Liver (tissue), 9 donors: ENCODE results near the gene BTBD6. TPM values are rescaled to one million over a fixed set of nuclear protein-coding genes. Genes with fewer than 3 reads are reported as not detected.

Experiments used
- DNase-seq: peaks from one replicate; pipeline ENCODE4 v3.0.0-alpha.2; 2017; ENCODE audit warnings: low spot score
- H3K27ac ChIP-seq, 2 donors: one replicate each; pipeline ENCODE4 v1.7.0; 2013; ENCODE audit warnings: inconsistent platforms in 2 of 2, low read length in 2 of 2, control low read depth in 1 of 2, low read depth in 1 of 2, mild to moderate bottlenecking in 1 of 2
- H3K27me3 ChIP-seq, 4 donors: one replicate each; pipeline versions ENCODE4 v1.6.1 to v1.7.0; 2013; ENCODE audit warnings: low read length in 3 of 4, inconsistent platforms in 1 of 4, mild to moderate bottlenecking in 1 of 4, moderate library complexity in 1 of 4; ENCODE audit not compliant: control insufficient read depth in 4 of 4, insufficient read depth in 4 of 4
- H3K36me3 ChIP-seq, 4 donors: one replicate each; pipeline versions ENCODE4 v1.6.1 to v1.7.0; 2013; ENCODE audit warnings: low read length in 3 of 4, mild to moderate bottlenecking in 3 of 4, low read depth in 1 of 4, moderate library complexity in 1 of 4; ENCODE audit not compliant: control insufficient read depth in 4 of 4, insufficient read depth in 3 of 4
- H3K4me1 ChIP-seq, 4 donors: one replicate each; pipeline versions ENCODE4 v1.6.1 to v1.7.0; 2013; ENCODE audit warnings: low read length in 3 of 4, mild to moderate bottlenecking in 3 of 4, moderate library complexity in 1 of 4; ENCODE audit not compliant: control insufficient read depth in 4 of 4, insufficient read depth in 4 of 4
- H3K4me3 ChIP-seq, 3 donors: one replicate each; pipeline versions ENCODE4 v1.6.1 to v1.7.0; 2013; ENCODE audit warnings: low read length in 3 of 3, control low read depth in 1 of 3, low read depth in 1 of 3, mild to moderate bottlenecking in 1 of 3
- H3K9ac ChIP-seq, 2 donors: one replicate each; pipeline ENCODE4 v1.7.0; 2013; ENCODE audit warnings: low read length in 2 of 2, mild to moderate bottlenecking in 2 of 2, moderate library complexity in 2 of 2, control low read depth in 1 of 2, low read depth in 1 of 2
- H3K9me3 ChIP-seq, 4 donors: one replicate each; pipeline versions ENCODE4 v1.6.1 to v1.7.0; 2013; ENCODE audit warnings: low read length in 3 of 4; ENCODE audit not compliant: control insufficient read depth in 4 of 4
- EGR1 ChIP-seq, 2 donors: IDR thresholded peaks; 2 replicates each; pipeline ENCODE4 v1.6.1; 2016 to 2018; ENCODE audit warnings: antibody characterized with exemption in 2 of 2, low read depth in 2 of 2
- FOXA1 ChIP-seq: IDR thresholded peaks from 2 replicates; pipeline ENCODE4 v1.6.1; 2016; ENCODE audit warnings: antibody characterized with exemption
- FOXA2 ChIP-seq: IDR thresholded peaks from 2 replicates; pipeline ENCODE4 v1.6.1; 2016; ENCODE audit warnings: antibody characterized with exemption
- GABPA ChIP-seq, 2 donors: IDR thresholded peaks in 1 of 2; conservative IDR thresholded peaks in 1 of 2; 2 replicates each; pipeline ENCODE4 v1.6.1; 2016; ENCODE audit warnings: antibody characterized with exemption in 2 of 2, mild to moderate bottlenecking in 1 of 2, moderate library complexity in 1 of 2
- HNF4A ChIP-seq, 2 donors: conservative IDR thresholded peaks; 2 replicates each; pipeline ENCODE4 v1.6.1; 2016; ENCODE audit warnings: antibody characterized with exemption in 2 of 2, mild to moderate bottlenecking in 2 of 2
- JUND ChIP-seq, 2 donors: IDR thresholded peaks; 2 replicates each; pipeline ENCODE4 v1.6.1; 2016; ENCODE audit warnings: antibody characterized with exemption in 2 of 2
- NR2F2 ChIP-seq: IDR thresholded peaks from 2 replicates; pipeline ENCODE4 v1.6.1; 2016; ENCODE audit warnings: antibody characterized with exemption
- RAD21 ChIP-seq, 2 donors: IDR thresholded peaks; 2 replicates each; pipeline ENCODE4 v1.6.1; 2016; ENCODE audit warnings: antibody characterized with exemption in 2 of 2, mild to moderate bottlenecking in 2 of 2
- RXRA ChIP-seq, 2 donors: IDR thresholded peaks; 2 replicates each; pipeline ENCODE4 v1.6.1; 2017 to 2018; ENCODE audit warnings: antibody characterized with exemption in 2 of 2, mild to moderate bottlenecking in 1 of 2
- SP1 ChIP-seq: IDR thresholded peaks from 2 replicates; pipeline ENCODE4 v1.6.1; 2018; ENCODE audit warnings: antibody characterized with exemption, mild to moderate bottlenecking
- TAF1 ChIP-seq: conservative IDR thresholded peaks from 2 replicates; pipeline ENCODE4 v1.6.1; 2016; ENCODE audit warnings: antibody characterized with exemption, mild to moderate bottlenecking
- YY1 ChIP-seq: IDR thresholded peaks from 2 replicates; pipeline ENCODE4 v1.6.1; 2016; ENCODE audit warnings: antibody characterized with exemption, mild to moderate bottlenecking
- WGBS: extraction: QIAGEN DNeasy Blood & Tissue Kit; methylation state at CpG from one replicate; pipeline ENCODE4 v1.1.7; 2013; 5-methylcytosine and 5-hydroxymethylcytosine counted together
- polyA plus RNA-seq, 2 donors: library from polyadenylated mRNA; stranded (reverse) in 1 of 2; unstranded in 1 of 2; fragments of 200-250 nt in 1 of 2; fragments of >200 nt in 1 of 2; fragmentation: Nextera tagmentation in 1 of 2; extraction: Ambion mirVana in 1 of 2; gene quantifications; one replicate each; pipeline versions ENCODE4 v1.2.1 to v1.2.3, GENCODE V29; 2013 to 2015
- total RNA-seq, 2 donors: library from RNA; depleted of rRNA; stranded (reverse); fragments of >200 nt; gene quantifications; one replicate each; pipeline ENCODE4 v1.2.3, GENCODE V29; 2014
- TF ChIP-seq, protein P1 (sequence below): fragments of 150-350 bp; IDR thresholded peaks from 2 replicates; pipeline ENCODE4 v1.5.1; 2017; ENCODE audit warnings: improper control_type of control experiment, low read depth, low read length; ENCODE audit not compliant: missing input control
- TF ChIP-seq, protein P2 (sequence below): IDR thresholded peaks from 2 replicates; pipeline ENCODE4 v1.6.1; 2016; ENCODE audit warnings: antibody characterized with exemption
- TF ChIP-seq, protein P3 (sequence below): IDR thresholded peaks from 2 replicates; pipeline ENCODE4 v1.6.1; 2016; ENCODE audit warnings: antibody characterized with exemption, mild to moderate bottlenecking
- TF ChIP-seq, protein P4 (sequence below): IDR thresholded peaks from 2 replicates; pipeline ENCODE4 v1.6.1; 2016; ENCODE audit warnings: antibody characterized with exemption
- TF ChIP-seq, protein P5 (sequence below): IDR thresholded peaks from 2 replicates; pipeline ENCODE4 v1.6.1; 2016; ENCODE audit warnings: antibody characterized with exemption
- donor health status: healthy.
- donor health status: healthy.
- donor health status: healthy.
- donor health status: healthy.
- donor health status: healthy.

BTBD6 gene
- total and polyA plus RNA-seq, 4 donors: 5.8 to 18.1 (median 16.7) TPM

DNA sequence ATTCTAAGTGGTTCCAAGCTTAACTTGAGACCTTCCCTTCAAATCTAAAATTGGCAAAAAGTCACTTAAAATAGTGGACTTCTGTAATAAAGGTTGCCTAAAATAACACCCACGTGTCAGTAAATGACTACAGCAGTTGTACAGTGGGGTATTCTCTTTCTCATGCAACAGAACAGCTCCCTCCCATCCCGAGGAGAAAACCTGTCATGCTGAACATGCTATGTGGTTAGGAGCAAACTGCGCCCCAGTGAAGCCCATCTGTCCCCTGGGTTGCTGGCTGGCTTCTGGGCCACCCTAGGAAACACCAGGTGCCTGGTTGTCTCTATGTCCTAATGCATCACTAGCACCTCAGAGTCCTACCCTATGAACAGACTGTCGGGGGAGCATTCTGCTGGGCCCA is 2.7 kb downstream of the BTBD6 start (continued):
- TF ChIP-seq, protein P1, sequence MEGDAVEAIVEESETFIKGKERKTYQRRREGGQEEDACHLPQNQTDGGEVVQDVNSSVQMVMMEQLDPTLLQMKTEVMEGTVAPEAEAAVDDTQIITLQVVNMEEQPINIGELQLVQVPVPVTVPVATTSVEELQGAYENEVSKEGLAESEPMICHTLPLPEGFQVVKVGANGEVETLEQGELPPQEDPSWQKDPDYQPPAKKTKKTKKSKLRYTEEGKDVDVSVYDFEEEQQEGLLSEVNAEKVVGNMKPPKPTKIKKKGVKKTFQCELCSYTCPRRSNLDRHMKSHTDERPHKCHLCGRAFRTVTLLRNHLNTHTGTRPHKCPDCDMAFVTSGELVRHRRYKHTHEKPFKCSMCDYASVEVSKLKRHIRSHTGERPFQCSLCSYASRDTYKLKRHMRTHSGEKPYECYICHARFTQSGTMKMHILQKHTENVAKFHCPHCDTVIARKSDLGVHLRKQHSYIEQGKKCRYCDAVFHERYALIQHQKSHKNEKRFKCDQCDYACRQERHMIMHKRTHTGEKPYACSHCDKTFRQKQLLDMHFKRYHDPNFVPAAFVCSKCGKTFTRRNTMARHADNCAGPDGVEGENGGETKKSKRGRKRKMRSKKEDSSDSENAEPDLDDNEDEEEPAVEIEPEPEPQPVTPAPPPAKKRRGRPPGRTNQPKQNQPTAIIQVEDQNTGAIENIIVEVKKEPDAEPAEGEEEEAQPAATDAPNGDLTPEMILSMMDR: no peak
- TF ChIP-seq JUND (IDR thresholded peaks at IDR 0.05) (no peak), RAD21 (IDR thresholded peaks at IDR 0.05) (no peak), FOXA1 (no peak)

DNA sequence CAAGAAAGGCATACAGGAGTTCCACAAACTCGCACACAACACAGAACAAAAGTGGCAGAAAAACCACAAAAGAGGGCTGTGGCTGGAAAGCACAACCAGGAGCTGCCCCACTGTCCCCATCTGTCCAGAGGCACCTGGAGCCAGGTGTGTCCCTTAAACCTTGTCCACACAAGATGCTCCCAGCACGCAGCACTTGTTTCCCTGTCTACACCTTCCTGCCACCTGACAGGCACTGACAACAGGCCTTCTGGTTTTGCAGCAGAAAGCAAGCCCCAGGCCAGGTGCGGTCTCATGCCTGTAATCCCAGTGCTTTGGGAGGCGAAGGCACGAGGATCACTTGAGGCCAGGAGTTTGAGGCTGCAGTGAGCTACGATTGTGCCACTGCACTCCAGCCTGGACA is 3.6 kb downstream of the BTBD6 start:
- Histone ChIP-seq H3K4me1 (peaks cover 5 to 8% (median 7%) of the 10 kb centered on the region in 4 donors), H3K27me3 (no peaks in the 10 kb centered on the region), H3K9ac (no peak overlapping the region), H3K9me3 (no peaks in the 10 kb centered on the region), H3K36me3 (peaks cover 0 to 19% (median 6%) of the 10 kb centered on the region in 4 donors), H3K27ac (no peak overlapping the region), H3K4me3 (no peak overlapping the region)
- DNase-seq: no peak
- WGBS: 94% methylated on average over 6 of the region's 6 CpGs
- TF ChIP-seq JUND (IDR thresholded peaks at IDR 0.05) (no peak), GABPA (IDR thresholded peaks at IDR 0.05 in 1 of 2, conservative IDR thresholded peaks at IDR 0.05 in 1 of 2) (no peak), YY1 (no peak), EGR1 (IDR thresholded peaks at IDR 0.05; ENCODE audit: low read depth in 2 of 2) (no peak), TAF1 (no peak), FOXA2 (no peak), HNF4A (conservative IDR thresholded peaks at IDR 0.05) (no peak)
- TF ChIP-seq, protein P2, sequence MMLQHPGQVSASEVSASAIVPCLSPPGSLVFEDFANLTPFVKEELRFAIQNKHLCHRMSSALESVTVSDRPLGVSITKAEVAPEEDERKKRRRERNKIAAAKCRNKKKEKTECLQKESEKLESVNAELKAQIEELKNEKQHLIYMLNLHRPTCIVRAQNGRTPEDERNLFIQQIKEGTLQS: no peak
- TF ChIP-seq, protein P3, sequence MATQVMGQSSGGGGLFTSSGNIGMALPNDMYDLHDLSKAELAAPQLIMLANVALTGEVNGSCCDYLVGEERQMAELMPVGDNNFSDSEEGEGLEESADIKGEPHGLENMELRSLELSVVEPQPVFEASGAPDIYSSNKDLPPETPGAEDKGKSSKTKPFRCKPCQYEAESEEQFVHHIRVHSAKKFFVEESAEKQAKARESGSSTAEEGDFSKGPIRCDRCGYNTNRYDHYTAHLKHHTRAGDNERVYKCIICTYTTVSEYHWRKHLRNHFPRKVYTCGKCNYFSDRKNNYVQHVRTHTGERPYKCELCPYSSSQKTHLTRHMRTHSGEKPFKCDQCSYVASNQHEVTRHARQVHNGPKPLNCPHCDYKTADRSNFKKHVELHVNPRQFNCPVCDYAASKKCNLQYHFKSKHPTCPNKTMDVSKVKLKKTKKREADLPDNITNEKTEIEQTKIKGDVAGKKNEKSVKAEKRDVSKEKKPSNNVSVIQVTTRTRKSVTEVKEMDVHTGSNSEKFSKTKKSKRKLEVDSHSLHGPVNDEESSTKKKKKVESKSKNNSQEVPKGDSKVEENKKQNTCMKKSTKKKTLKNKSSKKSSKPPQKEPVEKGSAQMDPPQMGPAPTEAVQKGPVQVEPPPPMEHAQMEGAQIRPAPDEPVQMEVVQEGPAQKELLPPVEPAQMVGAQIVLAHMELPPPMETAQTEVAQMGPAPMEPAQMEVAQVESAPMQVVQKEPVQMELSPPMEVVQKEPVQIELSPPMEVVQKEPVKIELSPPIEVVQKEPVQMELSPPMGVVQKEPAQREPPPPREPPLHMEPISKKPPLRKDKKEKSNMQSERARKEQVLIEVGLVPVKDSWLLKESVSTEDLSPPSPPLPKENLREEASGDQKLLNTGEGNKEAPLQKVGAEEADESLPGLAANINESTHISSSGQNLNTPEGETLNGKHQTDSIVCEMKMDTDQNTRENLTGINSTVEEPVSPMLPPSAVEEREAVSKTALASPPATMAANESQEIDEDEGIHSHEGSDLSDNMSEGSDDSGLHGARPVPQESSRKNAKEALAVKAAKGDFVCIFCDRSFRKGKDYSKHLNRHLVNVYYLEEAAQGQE: no peak
- TF ChIP-seq, protein P4, sequence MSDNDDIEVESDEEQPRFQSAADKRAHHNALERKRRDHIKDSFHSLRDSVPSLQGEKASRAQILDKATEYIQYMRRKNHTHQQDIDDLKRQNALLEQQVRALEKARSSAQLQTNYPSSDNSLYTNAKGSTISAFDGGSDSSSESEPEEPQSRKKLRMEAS: no peak

DNA sequence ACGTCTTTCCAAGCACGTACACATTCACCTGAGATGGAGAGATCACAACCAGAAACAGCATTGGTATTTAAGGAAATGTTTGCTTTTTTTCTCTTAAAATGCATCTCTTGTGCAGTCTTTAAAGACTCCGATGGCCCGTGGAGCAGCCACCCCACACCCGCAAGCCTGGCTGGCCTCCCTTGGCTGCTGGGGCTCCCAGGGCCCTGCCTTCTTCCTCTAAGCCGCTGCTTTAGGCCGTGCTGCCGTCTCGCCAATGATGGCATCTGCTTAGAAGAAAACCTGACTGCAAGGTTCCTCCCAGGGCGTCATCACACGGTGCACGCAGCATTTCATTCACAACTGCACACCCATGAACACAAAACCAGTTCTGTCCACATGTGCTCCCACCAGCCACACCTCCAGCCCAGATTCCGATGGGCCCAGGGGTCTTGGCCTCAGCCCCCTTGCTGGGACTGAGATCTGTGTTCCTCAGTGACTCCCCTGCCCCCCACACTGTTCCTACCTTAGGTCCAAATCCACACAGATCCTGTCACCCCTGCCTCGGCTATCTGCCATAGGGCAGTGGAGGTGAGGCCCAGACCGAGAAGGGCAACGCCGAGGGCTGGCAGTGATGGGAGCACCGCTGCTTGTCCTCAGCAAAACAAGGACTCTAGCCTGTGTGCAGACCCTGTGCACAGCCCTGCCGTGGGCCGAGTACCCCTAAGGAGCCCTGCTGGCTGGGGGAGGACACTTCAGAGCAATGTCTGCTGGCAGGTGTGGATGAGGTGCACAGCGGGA is 4.4 kb downstream of the BTBD6 start:
- no peak for DNase-seq
- H3K4me3 ChIP-seq: no peak overlapping the region
- peaks cover 2 to 5% (median 5%) of the 10 kb centered on the region in 4 donors for H3K4me1 ChIP-seq
- 94% methylated on average over 21 of the region's 21 CpGs for WGBS
- no peak overlapping the region for H3K27ac ChIP-seq
- H3K9me3 ChIP-seq: no peaks in the 10 kb centered on the region
- no peaks in the 10 kb centered on the region for H3K27me3 ChIP-seq
- no peak overlapping the region for H3K9ac ChIP-seq
- peaks cover 0 to 19% (median 6%) of the 10 kb centered on the region in 4 donors for H3K36me3 ChIP-seq
- TF ChIP-seq, protein P3: no peak
- TF ChIP-seq, protein P5, sequence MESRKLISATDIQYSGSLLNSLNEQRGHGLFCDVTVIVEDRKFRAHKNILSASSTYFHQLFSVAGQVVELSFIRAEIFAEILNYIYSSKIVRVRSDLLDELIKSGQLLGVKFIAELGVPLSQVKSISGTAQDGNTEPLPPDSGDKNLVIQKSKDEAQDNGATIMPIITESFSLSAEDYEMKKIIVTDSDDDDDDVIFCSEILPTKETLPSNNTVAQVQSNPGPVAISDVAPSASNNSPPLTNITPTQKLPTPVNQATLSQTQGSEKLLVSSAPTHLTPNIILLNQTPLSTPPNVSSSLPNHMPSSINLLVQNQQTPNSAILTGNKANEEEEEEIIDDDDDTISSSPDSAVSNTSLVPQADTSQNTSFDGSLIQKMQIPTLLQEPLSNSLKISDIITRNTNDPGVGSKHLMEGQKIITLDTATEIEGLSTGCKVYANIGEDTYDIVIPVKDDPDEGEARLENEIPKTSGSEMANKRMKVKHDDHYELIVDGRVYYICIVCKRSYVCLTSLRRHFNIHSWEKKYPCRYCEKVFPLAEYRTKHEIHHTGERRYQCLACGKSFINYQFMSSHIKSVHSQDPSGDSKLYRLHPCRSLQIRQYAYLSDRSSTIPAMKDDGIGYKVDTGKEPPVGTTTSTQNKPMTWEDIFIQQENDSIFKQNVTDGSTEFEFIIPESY: no peak
- TF ChIP-seq YY1 (no peak), RXRA (IDR thresholded peaks at IDR 0.05) (no peak), NR2F2 (no peak), JUND (IDR thresholded peaks at IDR 0.05) (no peak), HNF4A (conservative IDR thresholded peaks at IDR 0.05) (no peak), GABPA (IDR thresholded peaks at IDR 0.05 in 1 of 2, conservative IDR thresholded peaks at IDR 0.05 in 1 of 2) (no peak), TAF1 (no peak), FOXA1 (no peak), EGR1 (IDR thresholded peaks at IDR 0.05; ENCODE audit: low read depth in 2 of 2) (no peak), SP1 (no peak)
- TF ChIP-seq, protein P4: no peak
